Measurements from ENCODE around the gene TNS4. TPM values are rescaled to one million over a fixed set of nuclear protein-coding genes. Genes with fewer than 3 reads are reported as not detected.

TNS4 gene
- total RNA-seq, 1 experiment from 2014 or later, result 36.6 TPM

GRCh38 chr17:40511136-40511535 lies 9.7 kb upstream of the TNS4 start:
- Histone ChIP-seq H3K4me2 (ENCODE audit: low read length) (peak overlapping the region; percentile 66), H3K9me2 (ENCODE audit: insufficient read depth) (no peaks in the 10 kb centered on the region), H3K9me3 (ENCODE audit: control insufficient read depth in 1 of 2, insufficient read depth in 1 of 2, low read depth in 1 of 2, low read length in 2 of 2) (no peaks in the 10 kb centered on the region), H3K9ac (ENCODE audit: low read length) (peak overlapping the region; percentile 48), H3K36me3 (ENCODE audit: control insufficient read depth in 1 of 2, insufficient read depth in 2 of 2, low read length in 2 of 2) (no peaks in the 10 kb centered on the region), H3K27ac (ENCODE audit: low read depth, low read length) (no peak overlapping the region), H3K4me3 (replicated peaks in 1 of 2; ENCODE audit: low read depth in 1 of 2, low read length in 2 of 2) (no peak overlapping the region), H3K27me3 (ENCODE audit: insufficient read depth, low read length) (no peaks in the 10 kb centered on the region), H2AFZ (ENCODE audit: low read depth, low read length, poor library complexity, severe bottlenecking) (peak overlapping the region; percentile 67), H3K79me2 (ENCODE audit: insufficient read depth, low read length) (no peaks in the 10 kb centered on the region), H4K20me1 (ENCODE audit: insufficient read depth) (no peaks in the 10 kb centered on the region), H3K4me1 (ENCODE audit: control insufficient read depth in 1 of 2, insufficient read depth in 2 of 2, low read length in 2 of 2) (peaks cover 48 to 75% of the 10 kb centered on the region in 2 experiments)
- intact Hi-C loops (cut with micrococcal nuclease), result no loop called here
- ChIA-PET RAD21 (ENCODE audit: low non-redundant PET in 1 of 2, low total read pairs in 2 of 2, uncharacterized antibody in 2 of 2, unreplicated experiment in 2 of 2) (no interaction called here), POLR2A (interaction anchor here (1.3 to 2.2 kb wide), 3 partner anchors 9 to 94 kb away, joined by 3 to 5 read pairs (median 5); partner anchors contain the start of genes TNS4 and TOP2A), CTCF (interaction anchor here (1.4 to 1.9 kb wide), 2 partner anchors 22 to 49 kb away, joined by 3 to 9 read pairs; no protein-coding TSS in a partner anchor)
- BruUV-seq (replicated peaks), result no TSS peak
- no peak for DNase-seq (ENCODE audit: low read depth, low spot score)
- no peak for ATAC-seq
- no peak for TF ChIP-seq ZFX (IDR thresholded peaks at IDR 0.05)
- TF ChIP-seq REST (IDR thresholded peaks at IDR 0.05; ENCODE audit: low read depth), result no peak
- TF ChIP-seq ATF3 (IDR thresholded peaks at IDR 0.05), result no peak
- TF ChIP-seq ZBTB33 (IDR thresholded peaks at IDR 0.05; ENCODE audit: extremely low read depth, insufficient replicate concordance, low read length), result no peak
- TF ChIP-seq RAD21 (IDR thresholded peaks at IDR 0.05; ENCODE audit: low read depth), result no peak
- no peak for TF ChIP-seq SRF (IDR thresholded peaks at IDR 0.05; ENCODE audit: low read depth)
- no peak for TF ChIP-seq EGR1 (IDR thresholded peaks at IDR 0.05; ENCODE audit: low read depth)
- TF ChIP-seq JUND (IDR thresholded peaks at IDR 0.05), result no peak
